ENCODE results near the gene BIN1. TPM values are rescaled to one million over a fixed set of nuclear protein-coding genes. Genes with fewer than 3 reads are reported as not detected.

Gene BIN1
- total RNA-seq, 1 experiment from 2014 or later = 58.9 TPM

DNA sequence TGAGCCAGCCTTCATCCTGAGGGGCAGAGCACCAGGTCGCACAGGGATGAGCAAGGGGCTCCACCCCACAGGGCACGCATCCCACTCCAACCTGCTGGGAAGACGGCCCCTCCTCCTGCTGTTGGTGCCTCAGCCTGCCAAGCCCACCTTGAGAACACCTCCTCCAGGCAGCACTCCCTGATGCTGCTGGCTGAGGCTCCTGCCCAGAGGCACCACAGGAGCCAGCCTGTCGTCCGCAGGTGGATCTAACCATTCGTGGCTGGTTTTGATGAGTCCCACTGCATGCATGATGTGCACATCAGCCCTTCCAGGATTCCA, 58.4 kb downstream of the BIN1 start:
- H2AFZ ChIP-seq (ENCODE audit: low read length) = no peak overlapping the region

DNA sequence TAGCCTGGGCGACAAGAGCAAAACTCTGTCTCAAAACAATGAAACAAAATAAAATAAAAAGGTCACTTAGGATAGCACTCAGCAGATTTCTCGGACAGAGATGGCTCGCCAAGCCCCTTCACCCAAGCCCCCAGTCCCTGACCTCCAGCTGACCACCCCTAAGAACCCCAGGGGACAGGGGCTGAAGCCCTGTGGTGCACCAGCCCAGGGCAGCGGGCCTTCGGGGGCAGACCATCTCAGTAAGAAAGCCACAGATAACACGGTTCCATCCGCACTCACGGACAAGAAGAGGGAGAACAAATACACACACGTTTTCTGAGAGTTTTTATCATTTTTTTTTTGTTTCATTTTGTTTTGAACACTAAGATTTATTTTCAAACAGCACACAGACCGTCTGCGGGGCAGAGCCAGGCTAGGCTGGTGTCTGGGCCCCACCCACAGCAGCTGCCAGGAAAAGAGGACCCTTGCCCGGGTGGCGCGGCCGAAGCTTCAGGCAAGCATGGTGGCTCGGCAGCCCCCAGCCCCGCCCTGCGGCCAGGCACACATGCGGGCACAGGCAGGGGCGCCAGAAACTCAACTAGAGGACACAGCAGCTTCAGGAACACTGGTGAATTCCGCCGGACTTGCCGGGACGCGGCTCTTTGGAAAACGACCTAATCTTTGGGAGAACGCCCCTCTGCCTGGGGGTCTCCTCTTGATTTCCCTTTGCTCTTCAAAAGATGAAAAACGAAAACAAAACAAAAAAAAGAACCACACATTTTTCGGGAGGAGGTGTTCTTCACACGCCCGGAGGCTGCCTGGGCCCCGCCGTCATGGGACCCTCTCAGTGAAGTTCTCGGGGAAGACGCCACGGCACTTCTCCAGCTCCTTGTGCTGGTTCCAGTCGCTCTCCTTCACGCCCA, 59.0 kb downstream of the BIN1 start:
- Histone ChIP-seq H3K9me2 (replicated peaks; ENCODE audit: low read length) (no peaks in the 10 kb centered on the region), H3K4me2 (ENCODE audit: low read length) (no peak overlapping the region), H2AFZ (ENCODE audit: low read length) (no peak overlapping the region), H3K36me3 (ENCODE audit: low read depth, low read length) (no peaks in the 10 kb centered on the region), H3K27me3 (ENCODE audit: low read length) (no peaks in the 10 kb centered on the region), H3F3A (ENCODE audit: low read length, unreplicated experiment) (no peaks in the 10 kb centered on the region), H4K20me1 (ENCODE audit: low read length) (no peaks in the 10 kb centered on the region), H3K9me3 (ENCODE audit: low read length) (no peaks in the 10 kb centered on the region), H3K4me1 (ENCODE audit: insufficient read depth, low read length) (no peaks in the 10 kb centered on the region), H3K9ac (ENCODE audit: low read length) (no peak overlapping the region), H3K79me2 (ENCODE audit: low read length) (no peaks in the 10 kb centered on the region), H3K27ac (ENCODE audit: low read length) (no peak overlapping the region), H3K4me3 (ENCODE audit: low read length) (no peak overlapping the region)
- intact Hi-C loops (cut with micrococcal nuclease) = no loop called here
- no peak for TF ChIP-seq EZH2phosphoT487 (IDR thresholded peaks at IDR 0.05; ENCODE audit: borderline replicate concordance, low read length)
- TF ChIP-seq EZH2 (IDR thresholded peaks at IDR 0.05; ENCODE audit: low read length, unreplicated experiment) = no peak
- ChIA-PET CTCF (no interaction called here), POLR2A (ENCODE audit: unreplicated experiment) (no interaction called here)
- DNase-seq = no peak
- no peak for ATAC-seq
- BruUV-seq (replicated peaks) = no TSS peak

More for the DNA sequence above, 58.4 kb downstream of the BIN1 start:
- Histone ChIP-seq H3K27ac (ENCODE audit: low read length) (no peak overlapping the region), H3F3A (ENCODE audit: low read length, unreplicated experiment) (no peaks in the 10 kb centered on the region), H3K4me1 (ENCODE audit: insufficient read depth, low read length) (no peaks in the 10 kb centered on the region), H3K9me3 (ENCODE audit: low read length) (no peaks in the 10 kb centered on the region), H3K4me3 (ENCODE audit: low read length) (no peak overlapping the region), H3K9ac (ENCODE audit: low read length) (no peak overlapping the region), H4K20me1 (ENCODE audit: low read length) (no peaks in the 10 kb centered on the region), H3K36me3 (ENCODE audit: low read depth, low read length) (no peaks in the 10 kb centered on the region), H3K27me3 (ENCODE audit: low read length) (no peaks in the 10 kb centered on the region), H3K79me2 (ENCODE audit: low read length) (no peaks in the 10 kb centered on the region), H3K9me2 (replicated peaks; ENCODE audit: low read length) (no peaks in the 10 kb centered on the region), H3K4me2 (ENCODE audit: low read length) (no peak overlapping the region)
- intact Hi-C loops (cut with micrococcal nuclease) = no loop called here
- no TSS peak for BruUV-seq (replicated peaks)
- POLR2A ChIA-PET (ENCODE audit: unreplicated experiment) = no interaction called here
- TF ChIP-seq EZH2phosphoT487 (IDR thresholded peaks at IDR 0.05; ENCODE audit: borderline replicate concordance, low read length) = no peak
- TF ChIP-seq EZH2 (IDR thresholded peaks at IDR 0.05; ENCODE audit: low read length, unreplicated experiment) = no peak
- TF ChIP-seq, protein P1, sequence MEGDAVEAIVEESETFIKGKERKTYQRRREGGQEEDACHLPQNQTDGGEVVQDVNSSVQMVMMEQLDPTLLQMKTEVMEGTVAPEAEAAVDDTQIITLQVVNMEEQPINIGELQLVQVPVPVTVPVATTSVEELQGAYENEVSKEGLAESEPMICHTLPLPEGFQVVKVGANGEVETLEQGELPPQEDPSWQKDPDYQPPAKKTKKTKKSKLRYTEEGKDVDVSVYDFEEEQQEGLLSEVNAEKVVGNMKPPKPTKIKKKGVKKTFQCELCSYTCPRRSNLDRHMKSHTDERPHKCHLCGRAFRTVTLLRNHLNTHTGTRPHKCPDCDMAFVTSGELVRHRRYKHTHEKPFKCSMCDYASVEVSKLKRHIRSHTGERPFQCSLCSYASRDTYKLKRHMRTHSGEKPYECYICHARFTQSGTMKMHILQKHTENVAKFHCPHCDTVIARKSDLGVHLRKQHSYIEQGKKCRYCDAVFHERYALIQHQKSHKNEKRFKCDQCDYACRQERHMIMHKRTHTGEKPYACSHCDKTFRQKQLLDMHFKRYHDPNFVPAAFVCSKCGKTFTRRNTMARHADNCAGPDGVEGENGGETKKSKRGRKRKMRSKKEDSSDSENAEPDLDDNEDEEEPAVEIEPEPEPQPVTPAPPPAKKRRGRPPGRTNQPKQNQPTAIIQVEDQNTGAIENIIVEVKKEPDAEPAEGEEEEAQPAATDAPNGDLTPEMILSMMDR (conservative IDR thresholded peaks at IDR 0.05; ENCODE audit: low read depth, low read length) = no peak
- no peak for DNase-seq
- ATAC-seq = no peak
- CTCF ChIA-PET = no interaction called here

DNA sequence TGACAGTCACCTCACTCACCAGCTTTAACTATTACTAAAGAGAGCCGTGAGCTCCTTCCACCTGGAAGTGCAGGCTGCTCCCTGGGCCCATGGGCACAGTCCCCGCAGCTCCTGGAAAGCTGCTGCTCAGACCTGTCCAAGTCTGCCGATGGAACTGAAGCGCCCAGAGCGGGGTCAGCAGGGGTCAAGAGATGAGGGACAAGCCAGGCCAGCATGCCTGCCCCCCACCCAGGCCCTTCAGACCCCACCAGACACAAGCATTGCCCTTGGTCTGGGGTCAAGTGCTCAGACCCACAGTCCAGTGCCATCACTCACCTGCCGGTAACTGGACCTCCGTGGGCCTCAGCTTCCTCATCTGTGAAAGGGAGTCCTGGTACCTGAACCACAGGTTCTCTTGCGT, 59.9 kb downstream of the BIN1 start:
- Histone ChIP-seq H3K79me2 (ENCODE audit: low read length) (no peaks in the 10 kb centered on the region), H3K9ac (ENCODE audit: low read length) (no peak overlapping the region), H3K4me2 (ENCODE audit: low read length) (no peak overlapping the region), H3F3A (ENCODE audit: low read length, unreplicated experiment) (no peaks in the 10 kb centered on the region), H3K27ac (ENCODE audit: low read length) (no peak overlapping the region), H3K4me1 (ENCODE audit: insufficient read depth, low read length) (no peaks in the 10 kb centered on the region), H3K4me3 (ENCODE audit: low read length) (no peak overlapping the region), H4K20me1 (ENCODE audit: low read length) (no peaks in the 10 kb centered on the region), H3K9me2 (replicated peaks; ENCODE audit: low read length) (no peaks in the 10 kb centered on the region), H3K36me3 (ENCODE audit: low read depth, low read length) (no peaks in the 10 kb centered on the region), H2AFZ (ENCODE audit: low read length) (no peak overlapping the region), H3K9me3 (ENCODE audit: low read length) (no peaks in the 10 kb centered on the region), H3K27me3 (ENCODE audit: low read length) (no peaks in the 10 kb centered on the region)
- ATAC-seq = no peak
- ChIA-PET POLR2A (ENCODE audit: unreplicated experiment) (no interaction called here), CTCF (no interaction called here)
- no TSS peak for BruUV-seq (replicated peaks)
- TF ChIP-seq EZH2 (IDR thresholded peaks at IDR 0.05; ENCODE audit: low read length, unreplicated experiment) (no peak), EZH2phosphoT487 (IDR thresholded peaks at IDR 0.05; ENCODE audit: borderline replicate concordance, low read length) (no peak)
- TF ChIP-seq, protein P1 (conservative IDR thresholded peaks at IDR 0.05; ENCODE audit: low read depth, low read length) = no peak
- no peak for DNase-seq
- intact Hi-C loops (cut with micrococcal nuclease) = no loop called here
